HG02588 (cell line): ENCODE results near the gene DONSON.
A peak's percentile ranks its signal among the peaks of the same experiment; 100 is the strongest.

Experiments used
- ATAC-seq: cut with Tn5 transposase; IDR thresholded peaks from one replicate; pipeline ENCODE4 v1.9.1; 2021; ENCODE audit warnings: mild to moderate bottlenecking, moderate library complexity; ENCODE audit not compliant: unreplicated experiment

Gene DONSON

GRCh38 chr21:33562389-33562788 is 26.1 kb downstream of the DONSON start:
- no peak for ATAC-seq

GRCh38 chr21:33561373-33561772 is 27.1 kb downstream of the DONSON start:
- ATAC-seq: no peak

GRCh38 chr21:33560965-33561364 is 27.5 kb downstream of the DONSON start:
- no peak for ATAC-seq

GRCh38 chr21:33559813-33560212 is 28.7 kb downstream of the DONSON start:
- ATAC-seq: no peak

GRCh38 chr21:33558777-33559421 is 29.6 kb downstream of the DONSON start:
- no peak for ATAC-seq

- ATAC-seq: no peak
These were observed 31.0 kb downstream of the DONSON start for GRCh38 chr21:33557447-33557846.

- ATAC-seq: no peak
These were observed 33.5 kb downstream of the DONSON start for GRCh38 chr21:33554982-33555344.

- no peak for ATAC-seq
These were observed 34.1 kb downstream of the DONSON start for GRCh38 chr21:33554236-33554981.

- no peak for ATAC-seq
These were observed 35.4 kb downstream of the DONSON start for GRCh38 chr21:33552999-33553598.

- ATAC-seq: no peak
These were observed 36.1 kb downstream of the DONSON start for GRCh38 chr21:33552093-33552998.

GRCh38 chr21:33551664-33552063 is 36.8 kb downstream of the DONSON start:
- ATAC-seq: no peak

GRCh38 chr21:33550772-33551660 is 37.5 kb downstream of the DONSON start:
- no peak for ATAC-seq

- no peak for ATAC-seq
These were observed 38.4 kb downstream of the DONSON start for GRCh38 chr21:33549848-33550771.

GRCh38 chr21:33546086-33546485 is 42.4 kb downstream of the DONSON start:
- ATAC-seq: no peak

GRCh38 chr21:33544451-33545195 is 43.9 kb downstream of the DONSON start:
- no peak for ATAC-seq

GRCh38 chr21:33543505-33544129 is 44.9 kb downstream of the DONSON start:
- peak; percentile 8 for ATAC-seq

GRCh38 chr21:33542640-33543504 is 45.6 kb downstream of the DONSON start, which contains the start of gene SON:
Gene SON (plus strand): TSS chr21:33543038. CDS start chr21:33543093, 55 bp downstream.
- ATAC-seq: peak; percentile 93
